Myocyte (in vitro differentiated cells): ENCODE measurements around the gene LAPTM4A. TPM values are rescaled to one million over a fixed set of nuclear protein-coding genes. Genes with fewer than 3 reads are reported as not detected.
"Not testable (repeated sequence)": the region's sequence is repeated elsewhere in the genome, so short reads cannot be mapped to it uniquely, and the experiment has no call there.

Source experiments
- DNase-seq: peaks from one replicate; pipeline ENCODE4 v3.0.0-alpha.2; 2012; ENCODE audit warnings: low read depth
- total RNA-seq: library from RNA; depleted of rRNA; stranded (reverse); fragments of >200 nt; gene quantifications from 2 replicates; pipeline ENCODE4 v1.2.3, GENCODE V29; 2014

LAPTM4A gene
- total RNA-seq, 1 donor from 2014 or later, result 291 TPM

DNA sequence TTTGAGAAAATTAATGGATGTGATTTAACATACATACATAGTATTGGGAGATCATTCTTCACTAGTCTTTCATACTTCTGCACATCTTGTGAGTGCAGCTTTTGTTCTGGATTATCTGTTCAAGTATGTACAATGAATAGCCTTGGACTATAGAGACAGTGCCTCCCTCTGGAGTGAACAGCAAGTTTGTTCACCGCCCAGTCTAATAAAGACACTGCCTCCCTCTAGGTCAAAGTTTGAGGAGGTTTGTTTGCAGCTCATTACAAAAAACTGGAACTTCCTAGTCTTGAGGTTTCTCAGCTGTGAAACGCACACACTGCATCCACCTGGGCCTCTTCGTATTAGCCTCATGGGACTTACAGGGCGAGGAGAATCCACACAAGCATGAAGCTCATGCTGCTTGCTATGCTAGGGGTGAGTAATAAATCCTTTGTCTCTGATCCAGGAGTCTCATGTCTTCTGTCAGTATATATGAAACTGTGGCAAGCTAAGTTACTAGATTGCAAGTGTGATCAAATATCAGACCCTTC is 26.0 kb upstream of the LAPTM4A start:
- no peak for DNase-seq

GRCh38 chr2:20076757-20077156 is 25.3 kb upstream of the LAPTM4A start:
- DNase-seq, result no peak

DNA sequence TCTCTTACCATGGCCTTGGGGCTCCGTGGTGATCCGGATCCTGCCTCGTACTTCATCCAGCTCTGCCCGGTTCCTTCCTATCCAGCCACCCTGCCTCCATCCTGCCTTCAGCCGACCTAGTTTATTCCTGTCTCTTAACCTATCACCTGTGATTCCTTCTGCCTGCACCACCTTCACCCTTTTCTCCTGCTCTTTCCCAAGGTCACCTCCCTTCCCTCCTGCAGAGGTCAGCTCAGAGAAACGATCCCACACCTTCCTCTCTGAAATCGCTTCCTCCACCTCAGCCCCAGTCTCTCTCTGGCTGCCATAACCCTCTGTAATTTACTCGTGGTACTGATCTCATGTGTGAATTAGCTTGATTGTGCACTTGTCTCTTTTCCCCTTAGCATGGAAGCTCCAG is 23.5 kb upstream of the LAPTM4A start:
- no peak for DNase-seq

GRCh38 chr2:20074046-20074648 is 22.7 kb upstream of the LAPTM4A start:
- not testable (repeated sequence) for DNase-seq

GRCh38 chr2:20073460-20073859 is 22.0 kb upstream of the LAPTM4A start:
- DNase-seq, result no peak

- DNase-seq, result no peak
Observed at GRCh38 chr2:20072436-20073158, 21.2 kb upstream of the LAPTM4A start.

DNA sequence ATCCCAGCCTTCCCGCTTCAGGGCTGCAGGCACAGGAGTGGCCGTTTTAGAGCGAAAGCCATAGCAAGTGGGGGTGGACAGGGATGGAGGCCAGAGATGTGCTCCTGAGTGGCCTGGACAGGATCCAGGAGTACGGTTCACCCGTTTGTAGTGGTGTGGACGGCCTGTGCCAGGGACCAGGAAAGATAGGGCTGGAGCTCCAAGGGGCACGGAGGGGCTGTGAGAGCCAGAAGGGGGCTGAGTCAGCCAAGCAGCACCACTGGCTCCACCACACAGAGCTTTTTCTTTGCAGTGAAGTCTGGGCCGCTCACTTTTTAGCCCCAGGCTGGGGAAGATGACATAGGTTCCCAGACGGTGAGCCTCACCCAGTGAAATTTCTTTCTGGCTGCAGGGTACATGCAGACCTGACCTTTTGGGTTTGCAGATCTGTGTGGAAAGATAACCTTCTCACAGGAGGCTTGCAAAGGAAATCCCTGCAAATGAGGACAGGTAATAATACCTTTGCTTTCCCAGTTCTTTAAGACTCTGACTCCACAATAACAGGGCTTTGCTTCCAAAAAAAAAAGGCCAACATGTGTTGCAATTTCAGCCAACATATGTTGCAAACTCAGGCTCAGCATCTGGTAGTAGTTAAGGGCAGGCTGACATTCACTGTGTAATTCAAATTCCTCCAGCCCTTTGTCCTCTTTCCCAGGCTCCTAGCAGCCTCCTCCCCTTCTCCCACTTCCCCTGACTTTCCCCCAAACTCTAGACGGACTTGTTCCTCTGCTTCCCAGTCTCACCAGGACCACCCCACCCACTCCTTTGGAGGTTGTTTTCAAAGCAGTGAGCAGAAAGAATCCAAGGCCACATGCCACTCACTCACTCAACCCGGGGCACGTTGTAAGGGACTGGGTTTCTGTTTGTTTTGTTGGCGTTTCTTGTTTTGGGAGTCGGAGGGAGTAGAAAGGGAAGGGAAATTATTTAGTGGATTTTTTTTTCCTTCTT is 20.3 kb upstream of the LAPTM4A start:
- peak; percentile 82 for DNase-seq

DNA sequence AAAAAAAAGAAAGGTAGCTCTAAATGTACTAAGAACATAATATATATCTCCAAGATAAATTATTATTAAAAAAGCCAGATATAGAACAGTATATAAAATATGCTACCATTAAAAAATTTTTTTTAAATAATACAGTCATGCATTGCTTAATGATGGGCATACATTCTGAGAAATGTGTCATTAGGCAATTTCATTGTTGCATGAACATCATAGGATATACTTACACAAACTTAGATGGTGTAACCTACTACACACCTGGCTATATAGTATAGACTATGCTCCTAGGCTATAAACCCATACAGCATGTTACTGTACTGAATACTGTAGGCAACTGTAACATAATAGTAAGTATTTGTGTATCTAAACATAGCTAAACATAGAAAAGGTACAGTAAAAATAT is 18.3 kb upstream of the LAPTM4A start:
- no peak for DNase-seq

DNA sequence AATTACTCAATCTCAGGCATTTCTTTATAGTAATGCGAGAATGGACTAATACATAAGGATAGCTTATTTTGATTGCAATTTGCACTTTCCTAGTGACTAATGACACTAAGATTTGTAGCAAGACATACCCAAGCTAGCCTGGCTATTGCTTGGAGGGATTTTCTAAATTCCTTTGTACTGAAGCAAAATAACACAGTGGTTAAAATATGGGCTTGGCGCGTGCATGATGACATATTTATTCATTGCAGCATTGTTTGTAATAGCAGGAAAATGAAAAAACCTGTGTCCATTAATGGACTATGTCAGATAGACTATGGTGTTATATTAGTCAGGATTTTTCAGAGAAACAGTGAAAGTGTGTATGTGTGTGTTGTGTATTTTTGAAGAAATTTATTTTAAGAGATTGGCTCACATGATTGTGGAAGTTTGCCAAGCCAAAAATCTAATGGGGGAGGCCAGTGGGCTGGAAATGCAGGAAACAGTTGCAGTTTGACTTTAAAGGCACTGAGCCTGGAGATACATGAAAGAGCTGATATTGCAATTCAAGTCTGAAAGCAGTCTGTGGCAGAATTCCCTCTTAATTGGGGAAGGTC is 16.7 kb upstream of the LAPTM4A start:
- DNase-seq, result peak; percentile 88

GRCh38 chr2:20065885-20066602 is 14.6 kb upstream of the LAPTM4A start:
- peak; percentile 99 for DNase-seq

GRCh38 chr2:20064841-20065240 is 13.4 kb upstream of the LAPTM4A start:
- DNase-seq, result peak; percentile 41

- no peak for DNase-seq
Observed at GRCh38 chr2:20064421-20064820, 13.0 kb upstream of the LAPTM4A start.

- DNase-seq, result peak; percentile 97
Observed at GRCh38 chr2:20062615-20063545, 11.5 kb upstream of the LAPTM4A start.

- peak; percentile 45 for DNase-seq
Observed at GRCh38 chr2:20061940-20062339, 10.5 kb upstream of the LAPTM4A start.

DNA sequence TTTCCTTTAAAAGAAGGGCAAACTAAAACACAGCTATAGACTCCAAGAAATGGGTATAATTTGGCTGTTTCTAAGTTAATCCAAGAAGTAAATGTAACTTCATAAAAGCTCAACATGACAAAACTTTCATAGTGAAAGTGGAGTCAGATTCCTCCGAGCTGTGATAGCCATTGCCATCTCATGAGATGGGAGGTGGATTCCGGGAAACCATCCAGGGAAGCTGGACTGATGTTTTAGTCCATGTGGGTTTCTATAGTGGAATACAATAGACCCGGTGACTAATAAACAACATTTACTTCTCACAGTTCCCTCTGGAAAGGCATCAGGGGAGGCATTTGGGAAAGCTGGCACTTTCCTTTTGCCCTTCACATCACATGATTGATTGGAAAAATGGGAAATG is 10.0 kb upstream of the LAPTM4A start:
- peak; percentile 35 for DNase-seq

- no peak for DNase-seq
Observed at GRCh38 chr2:20060106-20060505, 8.7 kb upstream of the LAPTM4A start.

DNA sequence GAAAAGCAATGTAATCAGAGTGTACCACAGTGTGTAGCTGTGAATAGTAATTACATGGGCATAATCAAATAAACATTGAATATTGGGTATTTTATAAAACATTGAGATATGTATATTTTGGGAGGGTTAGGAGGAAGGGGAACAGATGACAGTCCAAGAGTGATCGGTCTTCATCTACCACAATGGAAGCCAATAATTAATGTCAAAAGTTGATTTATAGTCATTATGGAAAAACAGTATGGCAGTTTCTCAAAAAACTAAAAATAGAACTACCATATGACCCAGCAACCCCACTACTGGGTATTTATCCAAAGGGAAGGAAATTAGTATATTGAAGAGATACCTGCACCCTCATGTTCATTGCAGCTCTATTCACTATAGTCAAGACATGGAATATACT is 5.8 kb upstream of the LAPTM4A start:
- no peak for DNase-seq

- DNase-seq, result no peak
Observed at GRCh38 chr2:20054931-20055330, 3.5 kb upstream of the LAPTM4A start.

DNA sequence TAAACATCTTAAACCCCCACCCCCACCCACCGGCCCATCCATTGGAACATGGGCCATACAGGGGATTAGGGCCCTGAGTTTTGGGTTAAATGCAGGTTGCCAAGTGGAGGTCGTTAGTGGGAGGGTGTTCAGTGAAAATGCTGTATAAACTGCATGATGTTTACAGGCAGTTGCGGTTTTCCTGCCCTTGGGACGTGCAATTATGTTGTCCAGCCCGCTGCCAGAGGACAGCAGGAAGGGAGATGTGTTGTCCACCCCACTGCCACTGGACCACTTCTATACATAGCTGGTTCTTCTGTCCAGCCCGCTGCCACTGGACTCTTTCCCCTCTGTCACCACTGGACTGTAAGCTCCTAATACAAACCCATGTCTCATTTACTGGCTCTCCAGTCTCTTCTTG is 2.7 kb upstream of the LAPTM4A start:
- no peak for DNase-seq
